Kidney epithelial cell (primary cell): ENCODE results near the gene CRYBA2. TPM values are rescaled to one million over a fixed set of nuclear protein-coding genes. Genes with fewer than 3 reads are reported as not detected.

Experiments used
- DNase-seq: peaks from one replicate; pipeline ENCODE4 v3.0.0-alpha.2; 2010; ENCODE audit warnings: low read depth
- H3K27me3 ChIP-seq: 2 replicates; pipeline ENCODE4 v1.6.0; 2011; ENCODE audit warnings: low read length; ENCODE audit not compliant: control insufficient read depth, insufficient read depth
- H3K36me3 ChIP-seq: 2 replicates; pipeline ENCODE4 v1.5.1; 2011; ENCODE audit warnings: low read length; ENCODE audit not compliant: control insufficient read depth, insufficient read depth
- H3K4me3 ChIP-seq: 2 replicates; pipeline ENCODE4 v1.5.1; 2011; ENCODE audit warnings: low read depth, mild to moderate bottlenecking, control low read depth, low read length
- total RNA-seq: library from RNA; depleted of rRNA; stranded (reverse); fragments of >200 nt; gene quantifications from 2 replicates; pipeline ENCODE4 v1.2.3, GENCODE V29; 2015
- TF ChIP-seq, protein P1 (sequence below): IDR thresholded peaks from 2 replicates; pipeline ENCODE4 v1.5.1; 2011; ENCODE audit warnings: mild to moderate bottlenecking, moderate library complexity, low read length, control low read depth, inconsistent platforms; ENCODE audit not compliant: insufficient read depth, poor library complexity, severe bottlenecking

CRYBA2 gene
- total RNA-seq, 1 donor from 2014 or later: not detected

DNA sequence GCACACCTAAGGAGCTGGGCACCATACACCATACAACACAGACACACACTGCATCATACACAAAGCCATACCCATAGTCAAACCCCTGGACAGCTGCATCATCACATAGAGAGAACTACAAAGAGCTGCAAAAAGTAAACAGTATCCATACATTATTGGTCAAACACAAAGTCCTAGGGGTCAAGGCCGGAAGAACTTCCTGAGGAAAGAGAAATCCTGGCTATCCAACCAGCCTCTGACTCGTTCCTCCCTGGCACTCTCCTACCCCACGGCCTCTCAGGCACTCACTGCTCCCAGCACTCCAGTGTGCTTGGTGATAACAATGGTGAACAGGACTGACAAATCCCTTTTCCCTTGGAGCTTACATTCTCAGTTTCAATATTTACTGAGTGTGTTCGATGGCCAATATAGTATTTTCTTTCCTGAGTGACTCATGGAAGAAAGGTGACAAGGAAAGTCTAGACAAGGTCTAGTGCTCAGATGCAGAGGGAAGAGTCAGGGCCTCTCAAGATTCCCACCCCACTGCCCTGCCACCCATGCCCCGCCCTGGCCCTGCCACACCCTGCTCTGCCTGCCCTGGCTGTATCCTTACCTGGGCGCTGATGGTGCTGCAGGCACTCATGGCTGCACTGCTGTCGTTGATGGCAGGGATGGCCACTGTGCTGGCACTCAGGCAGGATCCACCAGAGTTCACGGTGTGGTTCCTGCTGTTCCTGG, 44.7 kb upstream of the CRYBA2 start:
- Histone ChIP-seq H3K36me3 (no peaks in the 10 kb centered on the region), H3K4me3 (no peak overlapping the region), H3K27me3 (peaks cover 38% of the 10 kb centered on the region)
- TF ChIP-seq, protein P1, sequence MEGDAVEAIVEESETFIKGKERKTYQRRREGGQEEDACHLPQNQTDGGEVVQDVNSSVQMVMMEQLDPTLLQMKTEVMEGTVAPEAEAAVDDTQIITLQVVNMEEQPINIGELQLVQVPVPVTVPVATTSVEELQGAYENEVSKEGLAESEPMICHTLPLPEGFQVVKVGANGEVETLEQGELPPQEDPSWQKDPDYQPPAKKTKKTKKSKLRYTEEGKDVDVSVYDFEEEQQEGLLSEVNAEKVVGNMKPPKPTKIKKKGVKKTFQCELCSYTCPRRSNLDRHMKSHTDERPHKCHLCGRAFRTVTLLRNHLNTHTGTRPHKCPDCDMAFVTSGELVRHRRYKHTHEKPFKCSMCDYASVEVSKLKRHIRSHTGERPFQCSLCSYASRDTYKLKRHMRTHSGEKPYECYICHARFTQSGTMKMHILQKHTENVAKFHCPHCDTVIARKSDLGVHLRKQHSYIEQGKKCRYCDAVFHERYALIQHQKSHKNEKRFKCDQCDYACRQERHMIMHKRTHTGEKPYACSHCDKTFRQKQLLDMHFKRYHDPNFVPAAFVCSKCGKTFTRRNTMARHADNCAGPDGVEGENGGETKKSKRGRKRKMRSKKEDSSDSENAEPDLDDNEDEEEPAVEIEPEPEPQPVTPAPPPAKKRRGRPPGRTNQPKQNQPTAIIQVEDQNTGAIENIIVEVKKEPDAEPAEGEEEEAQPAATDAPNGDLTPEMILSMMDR: no peak
- no peak for DNase-seq

DNA sequence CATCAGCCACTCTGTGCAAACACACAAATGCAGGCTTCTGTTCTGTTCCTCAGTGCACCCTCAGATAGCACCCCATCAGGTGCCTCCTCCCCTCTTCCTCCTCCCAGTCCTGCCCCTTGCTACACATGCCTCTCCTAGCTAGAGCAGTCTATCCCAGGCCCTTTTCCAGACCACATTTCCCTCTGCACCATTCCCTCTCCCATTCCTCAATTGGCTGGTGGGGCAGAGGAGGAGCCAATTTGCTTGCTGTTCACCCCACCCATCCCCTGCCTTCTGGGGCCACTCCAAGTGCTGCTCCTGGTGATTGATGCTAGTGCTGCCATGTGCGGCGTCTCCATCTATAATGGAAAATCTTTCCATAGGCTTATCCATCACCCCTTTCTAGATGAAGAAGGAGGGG, 42.7 kb upstream of the CRYBA2 start:
- TF ChIP-seq, protein P1: no peak
- H3K36me3 ChIP-seq: no peaks in the 10 kb centered on the region
- H3K27me3 ChIP-seq: peaks cover 34% of the 10 kb centered on the region
- no peak overlapping the region for H3K4me3 ChIP-seq
- DNase-seq: no peak

DNA sequence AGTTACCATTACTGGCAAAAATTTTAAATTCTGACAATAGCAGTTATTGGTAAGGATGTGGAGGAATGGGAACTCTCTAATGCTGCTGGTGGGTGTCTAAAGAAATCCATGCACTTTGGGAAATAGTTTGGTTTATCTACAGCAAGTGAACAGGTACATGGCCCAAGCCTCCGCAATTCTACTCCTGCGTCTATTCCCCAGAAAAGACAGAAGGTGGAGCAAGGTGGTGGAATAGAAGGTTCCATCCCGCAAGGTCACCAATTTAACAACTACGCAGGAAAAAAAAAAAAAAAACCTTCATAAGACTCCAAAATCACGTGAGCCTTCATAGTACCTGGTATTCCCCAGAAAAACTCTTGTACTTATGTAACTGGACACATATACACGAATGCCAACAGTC, 41.6 kb upstream of the CRYBA2 start:
- no peak overlapping the region for H3K4me3 ChIP-seq
- H3K27me3 ChIP-seq: peaks cover 27% of the 10 kb centered on the region
- no peaks in the 10 kb centered on the region for H3K36me3 ChIP-seq
- TF ChIP-seq, protein P1: no peak
- no peak for DNase-seq

DNA sequence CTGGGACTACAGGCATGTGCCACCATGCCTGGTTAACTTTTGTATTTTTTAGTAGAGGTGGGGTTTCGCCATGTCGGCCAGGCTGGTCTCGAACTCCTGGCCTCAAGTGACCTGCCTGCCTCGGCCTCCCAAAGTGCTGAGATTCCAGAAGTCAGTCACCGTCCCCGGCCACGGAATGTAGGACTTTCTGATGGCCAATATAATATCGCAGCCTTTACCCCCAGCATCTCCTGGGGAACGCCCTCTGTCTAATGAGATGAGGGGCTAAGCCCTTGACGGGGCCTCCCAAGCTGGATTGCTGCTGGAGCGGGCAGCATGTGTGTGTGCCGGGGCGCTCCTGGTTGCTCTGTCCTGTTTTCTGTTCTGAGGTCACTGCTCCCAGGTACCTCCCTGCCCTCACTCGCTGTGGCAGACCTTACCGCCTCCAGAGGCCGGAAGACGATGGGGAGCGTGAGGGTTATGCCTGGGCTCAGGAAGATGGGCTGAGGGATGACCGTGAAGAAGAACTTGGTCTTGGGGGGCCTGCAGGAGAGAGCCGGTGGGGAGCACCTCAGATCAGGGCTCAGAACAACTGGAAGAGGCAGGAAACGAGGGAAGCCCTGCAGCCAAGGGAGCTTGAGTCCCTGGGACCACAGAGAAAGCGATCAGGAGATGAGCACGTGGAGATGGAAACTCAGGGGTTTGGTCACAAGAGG, 39.0 kb upstream of the CRYBA2 start:
- TF ChIP-seq, protein P1: no peak
- Histone ChIP-seq H3K27me3 (peaks cover 29% of the 10 kb centered on the region), H3K36me3 (no peaks in the 10 kb centered on the region), H3K4me3 (no peak overlapping the region)
- no peak for DNase-seq

DNA sequence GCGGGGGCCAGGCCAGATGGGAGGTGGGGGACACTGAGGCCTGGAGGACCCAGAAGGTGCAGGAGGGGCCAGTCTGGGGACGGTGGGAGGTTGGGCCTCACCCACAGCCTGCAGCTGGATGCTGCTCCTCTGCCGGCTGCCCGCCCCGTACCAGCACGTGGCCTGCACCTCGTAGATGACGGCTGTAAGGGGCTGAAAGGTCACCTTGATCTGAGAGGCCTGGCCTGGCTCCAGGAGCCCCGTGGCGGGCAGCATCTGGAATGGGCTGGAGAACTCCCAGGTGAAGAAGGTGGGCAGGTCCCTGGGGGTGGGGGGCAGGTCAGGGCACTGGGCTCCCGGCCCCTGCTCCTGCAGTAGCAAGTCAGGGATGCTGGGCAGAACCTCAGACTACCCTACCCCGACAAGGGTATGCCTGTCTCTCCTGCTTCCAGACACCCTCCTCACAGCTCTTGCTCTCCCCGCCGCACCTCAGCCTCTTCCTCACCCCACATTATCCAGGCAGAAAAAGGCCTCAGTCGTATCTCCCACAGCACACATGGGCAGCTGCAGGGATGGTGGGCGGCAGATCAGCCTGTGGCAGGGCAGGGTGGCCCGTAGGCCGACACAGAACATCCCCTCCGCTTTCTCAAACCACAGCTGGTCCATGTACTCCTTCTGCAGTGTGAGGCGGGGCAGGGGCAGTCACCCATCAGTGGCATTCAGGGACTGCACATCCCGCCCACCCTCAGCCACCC, 38.0 kb upstream of the CRYBA2 start:
- no peak overlapping the region for H3K4me3 ChIP-seq
- TF ChIP-seq, protein P1: no peak
- H3K36me3 ChIP-seq: no peaks in the 10 kb centered on the region
- no peak for DNase-seq
- peaks cover 29% of the 10 kb centered on the region for H3K27me3 ChIP-seq
